Osteocyte (in vitro differentiated cells): Measurements from ENCODE around the gene WDR82. TPM values are rescaled to one million over a fixed set of nuclear protein-coding genes. Genes with fewer than 3 reads are reported as not detected.

ENCODE experiments used
- DNase-seq: peaks from one replicate; pipeline ENCODE4 v3.0.0; 2021; ENCODE audit warnings: mixed read lengths; ENCODE audit not compliant: unreplicated experiment; ENCODE audit errors: extremely low spot score
- H3K27ac Mint-ChIP-seq: one replicate; pipeline ENCODE4 v1.8.0; 2021; ENCODE audit warnings: mild to moderate bottlenecking, mixed read lengths; ENCODE audit not compliant: unreplicated experiment
- H3K27me3 Mint-ChIP-seq: one replicate; pipeline ENCODE4 v1.8.0; 2021; ENCODE audit warnings: mixed read lengths; ENCODE audit not compliant: unreplicated experiment
- H3K36me3 Mint-ChIP-seq: one replicate; pipeline ENCODE4 v1.8.0; 2021; ENCODE audit warnings: mixed read lengths; ENCODE audit not compliant: unreplicated experiment
- H3K4me1 Mint-ChIP-seq: one replicate; pipeline ENCODE4 v1.8.0; 2021; ENCODE audit warnings: mixed read lengths; ENCODE audit not compliant: unreplicated experiment
- H3K4me3 Mint-ChIP-seq: one replicate; pipeline ENCODE4 v1.8.0; 2021; ENCODE audit warnings: mild to moderate bottlenecking, moderate library complexity, mixed read lengths; ENCODE audit not compliant: unreplicated experiment
- H3K9me3 Mint-ChIP-seq: one replicate; pipeline ENCODE4 v1.8.0; 2021; ENCODE audit warnings: mixed read lengths; ENCODE audit not compliant: unreplicated experiment
- total RNA-seq: library from RNA; stranded (reverse); gene quantifications from 2 replicates; pipeline ENCODE4 v1.2.1, GENCODE V29; 2021
- TF ChIP-seq, protein P1 (sequence below): fragments of 200-600 bp; sonication (generic); IDR thresholded peaks from 2 replicates; pipeline ENCODE4 v1.5.0; 2021; ENCODE audit warnings: antibody characterized with exemption, mild to moderate bottlenecking, moderate library complexity

The WDR82 gene
- total RNA-seq, 1 donor from 2014 or later = 76.7 TPM

DNA sequence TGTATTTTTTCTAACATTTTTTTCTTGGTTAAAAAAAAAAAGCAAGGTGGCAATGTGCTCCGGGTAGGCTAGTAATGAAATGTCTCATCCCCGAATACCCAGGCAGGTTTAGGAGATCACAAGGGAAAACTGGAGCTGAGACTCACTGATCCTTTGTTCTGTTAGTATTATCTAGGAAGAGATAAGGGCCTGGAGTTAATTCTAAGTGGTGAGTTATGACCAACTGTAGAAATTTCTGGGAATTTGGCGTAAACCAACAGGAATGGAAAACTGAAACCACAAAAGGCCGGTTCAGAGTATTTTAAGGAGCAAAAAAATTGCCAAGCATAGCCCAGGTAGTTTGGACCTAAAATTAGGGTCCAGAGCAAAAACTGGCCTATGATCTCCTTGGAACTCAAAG lies 20.5 kb downstream of the WDR82 start:
- H3K36me3 Mint-ChIP-seq = peaks cover 64% of the 10 kb centered on the region
- TF ChIP-seq, protein P1, sequence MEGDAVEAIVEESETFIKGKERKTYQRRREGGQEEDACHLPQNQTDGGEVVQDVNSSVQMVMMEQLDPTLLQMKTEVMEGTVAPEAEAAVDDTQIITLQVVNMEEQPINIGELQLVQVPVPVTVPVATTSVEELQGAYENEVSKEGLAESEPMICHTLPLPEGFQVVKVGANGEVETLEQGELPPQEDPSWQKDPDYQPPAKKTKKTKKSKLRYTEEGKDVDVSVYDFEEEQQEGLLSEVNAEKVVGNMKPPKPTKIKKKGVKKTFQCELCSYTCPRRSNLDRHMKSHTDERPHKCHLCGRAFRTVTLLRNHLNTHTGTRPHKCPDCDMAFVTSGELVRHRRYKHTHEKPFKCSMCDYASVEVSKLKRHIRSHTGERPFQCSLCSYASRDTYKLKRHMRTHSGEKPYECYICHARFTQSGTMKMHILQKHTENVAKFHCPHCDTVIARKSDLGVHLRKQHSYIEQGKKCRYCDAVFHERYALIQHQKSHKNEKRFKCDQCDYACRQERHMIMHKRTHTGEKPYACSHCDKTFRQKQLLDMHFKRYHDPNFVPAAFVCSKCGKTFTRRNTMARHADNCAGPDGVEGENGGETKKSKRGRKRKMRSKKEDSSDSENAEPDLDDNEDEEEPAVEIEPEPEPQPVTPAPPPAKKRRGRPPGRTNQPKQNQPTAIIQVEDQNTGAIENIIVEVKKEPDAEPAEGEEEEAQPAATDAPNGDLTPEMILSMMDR = no peak
- no peak overlapping the region for H3K27ac Mint-ChIP-seq
- H3K4me3 Mint-ChIP-seq = no peak overlapping the region
- no peak for DNase-seq
- H3K9me3 Mint-ChIP-seq = no peaks in the 10 kb centered on the region
- H3K4me1 Mint-ChIP-seq = no peaks in the 10 kb centered on the region
- no peaks in the 10 kb centered on the region for H3K27me3 Mint-ChIP-seq

DNA sequence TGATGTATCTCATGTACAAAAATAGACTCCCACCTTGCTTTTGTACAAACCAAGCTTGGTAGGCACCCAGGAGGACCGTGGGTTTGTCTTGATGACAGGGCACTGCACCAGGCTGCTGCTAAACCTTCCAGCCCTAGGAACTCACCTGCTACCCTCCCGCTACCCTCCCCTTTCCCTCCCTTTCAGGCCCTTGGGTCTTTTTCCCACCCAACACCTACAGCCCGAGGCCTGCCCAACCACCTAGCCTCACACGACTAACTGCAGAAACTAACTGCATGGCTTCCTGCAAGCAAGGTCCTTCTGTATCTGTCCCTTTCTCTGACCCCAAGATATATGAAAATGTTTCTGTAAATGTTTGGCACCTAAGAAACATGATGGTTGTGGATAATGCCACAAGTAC lies 21.8 kb downstream of the WDR82 start:
- no peaks in the 10 kb centered on the region for H3K9me3 Mint-ChIP-seq
- peaks cover 64% of the 10 kb centered on the region for H3K36me3 Mint-ChIP-seq
- no peak overlapping the region for H3K4me3 Mint-ChIP-seq
- DNase-seq = no peak
- H3K4me1 Mint-ChIP-seq = no peaks in the 10 kb centered on the region
- no peaks in the 10 kb centered on the region for H3K27me3 Mint-ChIP-seq
- no peak overlapping the region for H3K27ac Mint-ChIP-seq
- TF ChIP-seq, protein P1 = no peak

DNA sequence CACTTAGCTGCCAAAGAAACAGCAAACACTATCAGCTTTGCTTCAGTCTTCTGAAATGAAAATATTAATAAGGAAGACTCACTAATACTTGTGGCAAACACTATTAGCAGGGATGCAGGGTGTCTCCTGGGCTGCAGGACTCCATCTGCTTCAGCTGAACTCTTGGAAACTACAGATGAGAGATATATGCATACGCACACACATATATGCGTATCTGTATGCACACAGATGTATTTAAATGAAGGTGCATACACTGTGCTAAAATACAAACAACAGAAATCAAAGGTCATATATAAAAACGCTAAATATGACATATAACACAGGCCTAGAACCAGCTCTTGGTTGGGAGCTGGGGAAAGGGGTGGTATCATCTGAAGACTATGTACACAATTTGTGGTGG lies 22.3 kb downstream of the WDR82 start:
- Mint-ChIP-seq H3K27ac (no peak overlapping the region), H3K36me3 (peaks cover 59% of the 10 kb centered on the region), H3K4me1 (no peaks in the 10 kb centered on the region), H3K27me3 (no peaks in the 10 kb centered on the region), H3K9me3 (no peaks in the 10 kb centered on the region), H3K4me3 (no peak overlapping the region)
- TF ChIP-seq, protein P1 = no peak
- DNase-seq = no peak

DNA sequence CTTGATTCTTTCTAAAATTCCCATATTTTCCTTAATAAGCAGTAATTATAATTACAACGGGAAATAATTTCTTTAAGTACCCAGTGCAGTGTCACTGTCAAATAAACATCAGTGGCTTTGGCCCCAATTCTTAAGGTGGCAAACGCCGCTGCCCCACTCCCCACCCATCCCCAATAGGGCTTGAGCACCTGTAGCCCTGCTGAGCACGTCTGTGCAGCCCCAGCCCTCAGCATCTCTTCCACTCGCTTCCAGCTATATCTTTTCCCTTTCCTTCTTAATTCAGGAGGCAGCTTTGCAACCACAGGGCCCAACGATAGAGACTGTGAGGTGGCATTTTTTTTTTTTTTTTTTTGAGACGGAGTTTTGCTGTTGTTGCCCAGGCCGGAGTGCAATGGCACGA lies 23.8 kb downstream of the WDR82 start:
- no peaks in the 10 kb centered on the region for H3K27me3 Mint-ChIP-seq
- TF ChIP-seq, protein P1 = no peak
- H3K36me3 Mint-ChIP-seq = peaks cover 47% of the 10 kb centered on the region
- H3K4me3 Mint-ChIP-seq = no peak overlapping the region
- H3K4me1 Mint-ChIP-seq = no peaks in the 10 kb centered on the region
- H3K27ac Mint-ChIP-seq = no peak overlapping the region
- H3K9me3 Mint-ChIP-seq = no peaks in the 10 kb centered on the region
- DNase-seq = no peak

DNA sequence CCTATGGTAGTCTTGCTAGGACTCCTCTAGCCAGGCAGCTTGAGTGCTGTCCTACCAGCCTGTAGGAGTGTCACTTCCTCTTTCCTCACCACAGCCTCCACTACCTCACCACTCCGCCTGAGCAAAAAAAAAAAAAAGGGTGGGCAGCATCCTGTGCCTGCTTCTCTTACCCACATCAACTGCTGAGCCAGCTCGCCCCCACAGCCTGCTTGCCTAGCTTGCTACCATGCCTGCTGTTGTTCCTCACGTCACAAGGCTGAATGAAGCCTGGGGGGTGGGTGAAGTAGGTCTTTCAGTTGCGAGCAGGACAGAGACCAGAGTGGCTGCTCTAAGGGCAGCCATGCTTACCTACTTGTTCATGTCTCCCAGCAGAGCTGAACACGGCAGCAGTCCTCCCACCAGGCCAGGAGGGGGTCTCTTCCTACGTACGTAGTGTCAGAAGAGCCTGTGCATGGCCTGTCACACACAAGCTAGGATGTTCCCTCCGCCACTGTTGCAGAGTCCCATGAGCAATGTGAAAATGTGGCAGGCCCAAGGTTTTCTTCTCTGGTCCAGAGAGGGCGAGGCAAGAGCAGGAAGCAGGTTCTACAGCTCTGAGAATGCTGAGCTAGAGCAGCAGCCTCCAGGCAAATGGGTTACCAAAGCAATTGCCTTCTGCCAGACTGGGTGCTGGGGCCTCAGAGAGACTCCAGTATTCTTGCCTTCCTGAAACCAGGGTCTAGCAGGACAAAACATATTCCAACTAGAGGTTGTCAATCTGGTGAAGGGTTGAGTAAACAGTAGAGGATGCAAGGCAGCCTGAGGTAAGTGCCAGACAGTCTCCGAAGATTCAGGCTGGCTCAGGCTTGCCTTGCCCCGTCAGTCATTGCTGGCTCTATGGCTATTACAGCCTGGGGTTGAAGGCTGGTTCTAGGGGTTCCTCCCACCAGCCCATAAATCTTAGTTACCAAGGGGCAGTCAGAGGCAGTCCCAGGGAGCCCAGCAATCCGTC lies 24.8 kb downstream of the WDR82 start:
- TF ChIP-seq, protein P1 = no peak
- Mint-ChIP-seq H3K27me3 (no peaks in the 10 kb centered on the region), H3K36me3 (peaks cover 39% of the 10 kb centered on the region), H3K4me3 (no peak overlapping the region), H3K4me1 (no peaks in the 10 kb centered on the region), H3K9me3 (no peaks in the 10 kb centered on the region), H3K27ac (no peak overlapping the region)
- no peak for DNase-seq
